Measurements from ENCODE around the gene THOC2. TPM values are rescaled to one million over a fixed set of nuclear protein-coding genes. Genes with fewer than 3 reads are reported as not detected.
"Not testable (repeated sequence)": the region's sequence is repeated elsewhere in the genome, so short reads cannot be mapped to it uniquely, and the experiment has no call there.

The THOC2 gene
- total and polyA plus RNA-seq, 9 donors, result 48.5 to 67.8 (median 56.4) TPM

- H3K36me3 ChIP-seq (ENCODE audit: control insufficient read depth, insufficient read depth, low read length), result not testable (repeated sequence)
- 72% methylated on average over 3 of the region's 15 CpGs for WGBS (ENCODE audit: insufficient coverage)
Measured at GRCh38 chrX:123679733-123680460, 53.0 kb downstream of the THOC2 start.

GRCh38 chrX:123675154-123675553 lies 57.7 kb downstream of the THOC2 start:
- Histone ChIP-seq H3K9me3 (replicated peaks; ENCODE audit: control insufficient read depth, low read depth, low read length) (no peaks in the 10 kb centered on the region), H3K27ac (ENCODE audit: low read length) (no peak overlapping the region), H3K36me3 (ENCODE audit: control insufficient read depth, insufficient read depth, low read length) (peaks cover 14% of the 10 kb centered on the region), H3K4me1 (ENCODE audit: control insufficient read depth, insufficient read depth, low read length) (no peaks in the 10 kb centered on the region), H3K27me3 (ENCODE audit: control insufficient read depth, insufficient read depth, low read length) (no peaks in the 10 kb centered on the region), H3K4me3 (ENCODE audit: low read length) (no peak overlapping the region)
- WGBS (ENCODE audit: insufficient coverage), result no CpG with 5 or more reads among the region's 2 CpGs
- DNase-seq, result no peak

More at GRCh38 chrX:123679733-123680460, 53.0 kb downstream of the THOC2 start:
- not testable (repeated sequence) for H3K9me3 ChIP-seq (replicated peaks; ENCODE audit: control insufficient read depth, low read depth, low read length); H3K4me3 ChIP-seq (ENCODE audit: low read length); DNase-seq; H3K27ac ChIP-seq (ENCODE audit: low read length); H3K27me3 ChIP-seq (ENCODE audit: control insufficient read depth, insufficient read depth, low read length); H3K4me1 ChIP-seq (ENCODE audit: control insufficient read depth, insufficient read depth, low read length)

GRCh38 chrX:123673813-123674212 lies 59.0 kb downstream of the THOC2 start:
- H3K4me3 ChIP-seq (ENCODE audit: low read length), result no peak overlapping the region
- no peak for DNase-seq
- peaks cover 14% of the 10 kb centered on the region for H3K36me3 ChIP-seq (ENCODE audit: control insufficient read depth, insufficient read depth, low read length)
- H3K9me3 ChIP-seq (replicated peaks; ENCODE audit: control insufficient read depth, low read depth, low read length), result no peaks in the 10 kb centered on the region
- H3K4me1 ChIP-seq (ENCODE audit: control insufficient read depth, insufficient read depth, low read length), result no peaks in the 10 kb centered on the region
- WGBS (ENCODE audit: insufficient coverage), result no CpG with 5 or more reads among the region's 1 CpG
- H3K27ac ChIP-seq (ENCODE audit: low read length), result no peak overlapping the region
- no peaks in the 10 kb centered on the region for H3K27me3 ChIP-seq (ENCODE audit: control insufficient read depth, insufficient read depth, low read length)

DNA sequence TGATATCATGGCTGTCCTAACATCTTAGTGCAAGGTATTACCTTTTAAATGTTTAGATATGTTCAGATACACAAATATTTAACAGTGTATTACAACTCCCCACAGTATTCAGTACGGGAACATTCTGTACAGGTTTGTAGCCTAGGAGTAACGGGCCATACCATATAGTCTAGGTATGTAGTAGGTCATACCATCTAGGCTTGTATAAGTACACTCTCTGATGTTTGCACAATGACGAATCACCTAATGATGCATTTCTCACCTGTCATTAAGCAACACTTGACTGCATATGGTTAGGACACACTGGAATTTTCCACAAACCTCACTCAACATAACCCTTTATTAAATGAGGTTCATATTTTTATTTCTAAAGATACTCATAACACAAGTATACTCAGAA lies 67.7 kb downstream of the THOC2 start:
- no peaks in the 10 kb centered on the region for H3K4me1 ChIP-seq (ENCODE audit: control insufficient read depth, insufficient read depth, low read length)
- H3K27me3 ChIP-seq (ENCODE audit: control insufficient read depth, insufficient read depth, low read length), result no peaks in the 10 kb centered on the region
- H3K27ac ChIP-seq (ENCODE audit: low read length), result no peak overlapping the region
- peaks cover 3% of the 10 kb centered on the region for H3K36me3 ChIP-seq (ENCODE audit: control insufficient read depth, insufficient read depth, low read length)
- H3K9me3 ChIP-seq (replicated peaks; ENCODE audit: control insufficient read depth, low read depth, low read length), result no peaks in the 10 kb centered on the region
- WGBS (ENCODE audit: insufficient coverage), result 100% methylated on average over 1 of the region's 3 CpGs
- DNase-seq, result no peak
- no peak overlapping the region for H3K4me3 ChIP-seq (ENCODE audit: low read length)

DNA sequence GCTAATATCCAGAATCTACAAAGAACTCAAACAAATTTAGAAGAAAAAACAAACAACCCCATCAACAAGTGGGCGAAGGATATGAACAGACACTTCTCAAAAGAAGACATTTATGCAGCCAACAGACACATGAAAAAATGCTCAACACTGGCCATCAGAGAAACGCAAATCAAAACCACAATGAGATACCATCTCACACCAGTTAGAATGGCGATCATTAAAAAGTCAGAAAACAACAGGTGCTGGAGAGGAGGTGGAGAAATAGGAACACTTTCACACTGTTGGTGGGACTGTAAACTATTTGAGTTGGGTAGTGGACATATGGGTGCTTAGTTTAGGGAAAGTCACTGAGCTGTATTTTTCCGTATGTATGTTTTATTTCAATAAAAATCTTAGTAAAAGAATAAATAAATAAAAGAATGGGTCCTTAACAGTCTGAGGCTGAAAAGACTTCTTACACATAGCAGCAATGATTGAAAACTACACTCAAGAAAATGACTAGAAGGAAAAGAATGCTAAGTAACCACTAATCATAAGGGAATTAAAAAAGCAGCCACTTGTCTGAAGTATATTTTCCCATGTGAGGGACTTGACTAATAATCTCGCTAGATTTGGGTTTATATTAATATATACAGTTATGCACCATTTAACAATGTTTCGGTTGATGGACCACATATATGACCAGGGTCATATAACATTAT lies 68.2 kb downstream of the THOC2 start:
- not testable (repeated sequence) for H3K36me3 ChIP-seq (ENCODE audit: control insufficient read depth, insufficient read depth, low read length)

DNA sequence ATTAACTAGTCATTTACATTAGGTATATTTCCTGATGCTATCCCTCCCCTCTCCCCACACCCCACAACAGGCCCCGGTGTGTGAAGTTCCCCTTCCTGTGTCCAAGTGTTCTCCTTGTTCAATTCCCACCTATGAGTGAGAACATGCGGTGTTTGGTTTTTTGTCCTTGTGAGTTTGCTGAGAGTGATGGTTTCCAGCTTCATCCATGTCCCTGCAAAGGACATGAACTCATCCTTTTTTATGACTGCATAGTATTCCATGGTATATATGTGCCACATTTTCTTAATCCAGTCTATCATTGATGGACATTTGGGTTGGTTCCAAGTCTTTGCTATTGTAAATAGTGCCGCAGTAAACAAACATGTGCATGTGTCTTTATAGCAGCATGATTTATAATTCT lies 69.1 kb downstream of the THOC2 start:
- not testable (repeated sequence) for H3K27me3 ChIP-seq (ENCODE audit: control insufficient read depth, insufficient read depth, low read length); H3K27ac ChIP-seq (ENCODE audit: low read length); H3K36me3 ChIP-seq (ENCODE audit: control insufficient read depth, insufficient read depth, low read length); H3K9me3 ChIP-seq (replicated peaks; ENCODE audit: control insufficient read depth, low read depth, low read length); H3K4me3 ChIP-seq (ENCODE audit: low read length); H3K4me1 ChIP-seq (ENCODE audit: control insufficient read depth, insufficient read depth, low read length); DNase-seq
- WGBS (ENCODE audit: insufficient coverage), result no CpG with 5 or more reads among the region's 3 CpGs

More for the DNA sequence above, 68.2 kb downstream of the THOC2 start:
- H3K4me1 ChIP-seq (ENCODE audit: control insufficient read depth, insufficient read depth, low read length); H3K27ac ChIP-seq (ENCODE audit: low read length); H3K4me3 ChIP-seq (ENCODE audit: low read length); H3K27me3 ChIP-seq (ENCODE audit: control insufficient read depth, insufficient read depth, low read length); H3K9me3 ChIP-seq (replicated peaks; ENCODE audit: control insufficient read depth, low read depth, low read length); DNase-seq: not testable (repeated sequence)
- WGBS (ENCODE audit: insufficient coverage), result no CpG with 5 or more reads among the region's 6 CpGs

DNA sequence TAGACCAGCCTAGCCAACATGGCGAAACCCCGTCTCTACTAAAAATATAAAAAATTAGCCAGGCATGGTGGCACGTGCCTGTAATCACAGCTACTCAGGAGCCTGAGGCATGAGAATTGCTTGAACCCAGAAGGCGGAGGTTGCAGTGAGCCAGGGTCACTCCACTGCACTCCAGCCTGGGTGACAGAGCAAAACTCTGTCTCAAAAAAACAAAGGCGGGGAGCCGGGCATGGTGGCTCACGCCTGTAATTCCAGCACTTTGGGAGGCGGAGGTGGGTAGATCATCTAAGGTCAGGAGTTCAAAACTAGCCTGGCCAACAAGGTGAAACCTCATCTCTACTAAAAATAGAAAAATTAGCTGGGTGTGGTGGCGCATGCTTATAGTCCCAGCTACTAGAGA lies 76.3 kb downstream of the THOC2 start:
- not testable (repeated sequence) for H3K36me3 ChIP-seq (ENCODE audit: control insufficient read depth, insufficient read depth, low read length); H3K4me1 ChIP-seq (ENCODE audit: control insufficient read depth, insufficient read depth, low read length); H3K27ac ChIP-seq (ENCODE audit: low read length); H3K9me3 ChIP-seq (replicated peaks; ENCODE audit: control insufficient read depth, low read depth, low read length); DNase-seq; H3K27me3 ChIP-seq (ENCODE audit: control insufficient read depth, insufficient read depth, low read length); H3K4me3 ChIP-seq (ENCODE audit: low read length)
- 85% methylated on average over 2 of the region's 9 CpGs for WGBS (ENCODE audit: insufficient coverage)

- H3K27ac ChIP-seq (ENCODE audit: low read length); H3K4me1 ChIP-seq (ENCODE audit: control insufficient read depth, insufficient read depth, low read length); H3K36me3 ChIP-seq (ENCODE audit: control insufficient read depth, insufficient read depth, low read length); H3K4me3 ChIP-seq (ENCODE audit: low read length); DNase-seq; H3K27me3 ChIP-seq (ENCODE audit: control insufficient read depth, insufficient read depth, low read length); H3K9me3 ChIP-seq (replicated peaks; ENCODE audit: control insufficient read depth, low read depth, low read length): not testable (repeated sequence)
- WGBS (ENCODE audit: insufficient coverage), result 49% methylated on average over 5 of the region's 6 CpGs
Measured at GRCh38 chrX:123648811-123649181, 84.1 kb downstream of the THOC2 start.

DNA sequence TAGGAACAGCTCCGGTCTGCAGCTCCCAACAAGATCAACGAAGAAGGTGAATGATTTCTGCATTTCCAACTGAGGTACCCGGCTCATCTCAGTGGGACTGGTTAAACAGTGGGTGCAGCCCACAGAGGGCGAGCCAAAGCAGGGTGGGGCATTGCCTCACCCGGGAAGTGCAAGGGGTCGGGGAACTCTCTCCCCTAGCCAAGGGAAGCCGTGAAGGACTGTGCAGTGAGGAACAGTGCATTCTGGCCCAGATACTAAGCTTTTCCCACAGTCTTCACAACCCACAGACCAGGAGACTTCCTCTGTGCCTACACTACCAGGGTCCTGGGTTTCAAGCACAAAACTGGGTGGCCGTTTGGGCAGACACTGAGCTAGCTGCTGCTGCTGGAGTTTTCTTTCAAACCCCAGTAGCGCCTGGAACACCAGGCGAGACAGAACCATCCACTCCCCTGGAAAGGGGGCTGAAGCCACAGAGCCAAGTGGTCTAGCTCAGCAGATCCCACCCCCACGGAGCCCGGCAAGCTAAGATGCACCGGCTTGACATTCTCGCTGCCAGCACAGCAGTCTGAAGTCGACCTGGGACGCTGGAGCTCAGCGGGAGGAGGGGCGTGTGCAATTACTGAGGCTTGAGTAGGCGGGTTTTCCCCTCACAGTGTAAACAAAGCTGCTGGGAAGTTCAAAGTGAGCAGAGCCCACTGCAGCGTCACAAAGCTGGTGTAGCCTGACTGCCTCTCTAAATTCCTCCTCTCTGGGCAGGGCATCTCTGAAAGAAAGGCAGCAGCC lies 84.6 kb downstream of the THOC2 start:
- Histone ChIP-seq H3K36me3 (ENCODE audit: control insufficient read depth, insufficient read depth, low read length) (no peaks in the 10 kb centered on the region), H3K27ac (ENCODE audit: low read length) (no peak overlapping the region), H3K9me3 (replicated peaks; ENCODE audit: control insufficient read depth, low read depth, low read length) (no peaks in the 10 kb centered on the region), H3K4me3 (ENCODE audit: low read length) (no peak overlapping the region), H3K27me3 (ENCODE audit: control insufficient read depth, insufficient read depth, low read length) (no peaks in the 10 kb centered on the region), H3K4me1 (ENCODE audit: control insufficient read depth, insufficient read depth, low read length) (no peaks in the 10 kb centered on the region)
- WGBS (ENCODE audit: insufficient coverage), result 58% methylated on average over 11 of the region's 20 CpGs
- peak; percentile 17 for DNase-seq

DNA sequence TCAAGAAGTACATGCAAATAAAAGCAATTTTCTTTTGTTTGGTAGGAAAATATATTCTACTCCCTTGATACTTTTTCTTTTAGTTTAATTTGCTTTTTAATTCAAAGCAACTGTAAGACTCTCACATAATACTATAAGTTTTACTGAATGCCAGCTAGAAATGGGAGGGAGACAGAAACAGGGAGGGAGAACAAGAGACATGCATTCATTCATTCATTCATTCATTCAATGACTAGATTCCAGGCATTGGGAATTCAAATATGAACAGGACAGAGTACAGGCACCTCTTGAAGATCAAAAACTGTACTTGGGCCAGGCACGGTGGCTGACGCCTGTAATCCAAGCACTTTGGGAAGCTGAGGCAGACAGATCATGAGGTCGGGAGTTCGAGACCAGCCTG lies 85.6 kb downstream of the THOC2 start:
- WGBS (ENCODE audit: insufficient coverage), result 97% methylated on average over 4 of the region's 4 CpGs
- Histone ChIP-seq H3K36me3 (ENCODE audit: control insufficient read depth, insufficient read depth, low read length) (no peaks in the 10 kb centered on the region), H3K4me3 (ENCODE audit: low read length) (no peak overlapping the region), H3K27me3 (ENCODE audit: control insufficient read depth, insufficient read depth, low read length) (no peaks in the 10 kb centered on the region), H3K27ac (ENCODE audit: low read length) (no peak overlapping the region), H3K4me1 (ENCODE audit: control insufficient read depth, insufficient read depth, low read length) (no peaks in the 10 kb centered on the region), H3K9me3 (replicated peaks; ENCODE audit: control insufficient read depth, low read depth, low read length) (no peaks in the 10 kb centered on the region)
- DNase-seq, result no peak

Data from muscle of leg (tissue), 11 donors.